SHP77 (cell line): Measurements from ENCODE around the gene GPR161.
"Not testable (repeated sequence)": the region's sequence is repeated elsewhere in the genome, so short reads cannot be mapped to it uniquely, and the experiment has no call there.

Experiments used
- DNase-seq, 2 experiments: peaks; one replicate each; lab custom pipeline; 2025; lab: John Stamatoyannopoulos, UW

The GPR161 gene, protein sequence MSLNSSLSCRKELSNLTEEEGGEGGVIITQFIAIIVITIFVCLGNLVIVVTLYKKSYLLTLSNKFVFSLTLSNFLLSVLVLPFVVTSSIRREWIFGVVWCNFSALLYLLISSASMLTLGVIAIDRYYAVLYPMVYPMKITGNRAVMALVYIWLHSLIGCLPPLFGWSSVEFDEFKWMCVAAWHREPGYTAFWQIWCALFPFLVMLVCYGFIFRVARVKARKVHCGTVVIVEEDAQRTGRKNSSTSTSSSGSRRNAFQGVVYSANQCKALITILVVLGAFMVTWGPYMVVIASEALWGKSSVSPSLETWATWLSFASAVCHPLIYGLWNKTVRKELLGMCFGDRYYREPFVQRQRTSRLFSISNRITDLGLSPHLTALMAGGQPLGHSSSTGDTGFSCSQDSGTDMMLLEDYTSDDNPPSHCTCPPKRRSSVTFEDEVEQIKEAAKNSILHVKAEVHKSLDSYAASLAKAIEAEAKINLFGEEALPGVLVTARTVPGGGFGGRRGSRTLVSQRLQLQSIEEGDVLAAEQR

GRCh38 chr1:168136709-168137514 is at the start of gene GPR161:
GPR161 (minus strand) TSS chr1:168136930; CDS start chr1:168104850, 32,080 bp downstream.
- peak; percentile 16 to 25 for DNase-seq

DNA sequence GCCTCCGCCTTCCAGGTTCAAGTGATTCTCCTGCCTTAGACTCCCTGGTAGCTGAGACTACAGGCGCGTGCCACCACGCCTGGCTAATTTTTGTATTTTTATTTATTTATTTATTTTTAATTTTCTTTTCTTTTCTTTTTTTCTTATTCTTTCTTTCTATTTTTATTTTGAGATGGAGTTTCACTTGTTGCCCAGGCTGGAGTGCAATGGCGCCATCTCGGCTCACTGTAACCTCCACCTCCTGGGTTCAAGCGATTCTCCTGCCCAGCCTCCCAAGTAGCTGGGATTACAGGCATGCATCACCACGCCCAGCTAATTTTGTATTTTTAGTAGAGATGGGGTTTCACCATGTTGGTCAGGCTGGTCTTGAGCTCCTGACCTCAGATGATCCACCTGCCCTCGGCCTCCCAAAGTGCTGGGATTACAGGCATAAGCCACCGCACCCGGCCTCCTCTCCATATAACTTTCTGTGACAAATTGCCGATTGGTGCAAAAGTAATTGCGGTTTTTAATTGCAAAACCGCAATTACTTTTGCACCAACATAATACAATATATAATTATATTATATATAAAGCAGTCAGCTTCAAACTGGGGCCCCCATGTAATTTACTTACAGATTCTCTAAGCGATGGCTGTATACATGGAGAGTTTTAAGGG is 44.5 kb upstream of the GPR161 start:
- not testable (repeated sequence) for DNase-seq

GRCh38 chr1:168180148-168180524 is 43.4 kb upstream of the GPR161 start:
- DNase-seq: no peak

- DNase-seq: no peak
These were observed 42.9 kb upstream of the GPR161 start for GRCh38 chr1:168179438-168180147.

DNA sequence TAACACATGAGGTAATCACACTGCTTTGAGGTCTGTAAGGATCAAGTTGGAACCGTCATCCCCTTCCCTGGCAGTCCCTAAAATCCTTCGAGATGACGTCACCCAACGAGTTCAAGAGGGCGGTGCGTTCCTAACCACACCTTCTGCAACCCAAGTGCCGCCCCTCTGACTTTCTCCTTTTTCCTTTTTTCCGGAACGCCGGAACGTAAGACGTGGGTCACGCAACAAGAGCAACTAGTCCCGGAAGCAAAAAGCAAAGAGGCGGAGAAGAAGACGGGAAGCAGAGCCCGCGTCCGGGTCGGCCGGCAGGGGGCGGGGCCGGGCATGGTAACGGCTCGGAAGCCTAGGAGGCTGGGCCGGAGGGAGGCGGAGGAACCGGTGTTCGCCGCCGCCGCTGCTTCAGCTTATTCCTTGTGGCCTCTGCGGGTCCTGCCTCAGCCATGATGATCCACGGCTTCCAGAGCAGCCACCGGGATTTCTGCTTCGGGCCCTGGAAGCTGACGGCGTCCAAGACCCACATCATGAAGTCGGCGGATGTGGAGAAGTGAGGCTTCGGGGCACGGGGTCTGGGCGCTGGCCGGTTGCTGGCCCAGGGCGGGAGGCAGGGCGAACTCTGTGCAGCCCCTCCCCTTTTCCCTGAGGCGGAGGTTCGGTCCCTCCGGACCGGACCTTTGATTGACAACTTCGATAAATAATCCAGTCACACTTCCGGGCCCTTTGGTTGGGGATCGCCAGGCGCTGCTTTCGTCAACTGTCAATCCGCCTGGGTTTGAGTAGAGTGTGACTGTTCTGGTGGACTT is 42.1 kb upstream of the GPR161 start, which contains the start of gene TIPRL:
TIPRL (plus strand) TSS at position 325 of the 800 bp plus-strand sequence; CDS start at position 441, 116 bp downstream.
- DNase-seq: peak; percentile 98

- DNase-seq: no peak
These were observed 41.5 kb upstream of the GPR161 start for GRCh38 chr1:168178227-168178637.

- DNase-seq: no peak
These were observed 35.7 kb upstream of the GPR161 start for GRCh38 chr1:168172250-168172915.

GRCh38 chr1:168170564-168171508 is 34.1 kb upstream of the GPR161 start:
- no peak for DNase-seq

- DNase-seq: no peak
These were observed 31.1 kb upstream of the GPR161 start for GRCh38 chr1:168167806-168168205.

DNA sequence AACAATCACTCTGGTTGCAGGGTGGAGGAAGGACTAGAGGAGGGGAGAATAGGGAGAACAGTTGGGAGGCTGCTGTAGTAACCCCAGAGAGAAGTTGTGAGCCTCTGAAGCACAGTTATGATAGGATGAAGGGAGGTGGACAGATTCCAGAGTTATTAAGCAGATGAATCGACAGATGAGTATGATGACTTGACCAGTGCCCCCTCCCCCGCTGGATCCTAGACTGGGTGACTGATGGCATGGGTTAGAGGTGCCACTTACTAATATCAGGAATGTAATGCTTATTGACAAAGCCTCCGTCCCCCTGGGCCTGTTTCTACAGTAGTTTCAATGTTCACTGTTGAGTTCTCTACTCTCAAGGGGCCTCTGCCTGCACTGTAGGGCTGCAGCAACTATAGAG is 28.0 kb upstream of the GPR161 start:
- no peak for DNase-seq

GRCh38 chr1:168163670-168164069 is 26.9 kb upstream of the GPR161 start:
- no peak for DNase-seq

- DNase-seq: peak in 1 of 2 experiments; percentile 16
These were observed 24.7 kb upstream of the GPR161 start for GRCh38 chr1:168161459-168161858.

DNA sequence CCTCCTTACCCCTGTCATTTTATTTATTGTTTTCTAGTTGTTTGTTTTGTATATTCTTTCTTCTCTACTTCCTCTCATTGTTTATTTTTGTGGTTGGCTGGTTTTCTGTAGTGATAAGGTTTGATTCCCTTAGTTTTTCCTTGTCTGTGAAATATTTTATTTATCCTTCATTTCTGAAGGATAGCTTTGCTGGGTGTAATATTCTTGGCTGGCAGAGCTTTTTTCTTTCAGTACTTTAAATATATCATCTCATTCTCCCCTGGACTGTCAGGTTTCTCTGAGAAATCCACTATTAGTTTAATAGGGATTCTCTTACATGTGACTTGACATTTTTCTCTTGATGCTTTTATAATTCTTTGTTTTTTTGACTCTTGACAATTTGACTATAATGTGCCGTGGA is 23.2 kb upstream of the GPR161 start:
- DNase-seq: no peak

- no peak for DNase-seq
These were observed 22.5 kb upstream of the GPR161 start for GRCh38 chr1:168159251-168159650.

DNA sequence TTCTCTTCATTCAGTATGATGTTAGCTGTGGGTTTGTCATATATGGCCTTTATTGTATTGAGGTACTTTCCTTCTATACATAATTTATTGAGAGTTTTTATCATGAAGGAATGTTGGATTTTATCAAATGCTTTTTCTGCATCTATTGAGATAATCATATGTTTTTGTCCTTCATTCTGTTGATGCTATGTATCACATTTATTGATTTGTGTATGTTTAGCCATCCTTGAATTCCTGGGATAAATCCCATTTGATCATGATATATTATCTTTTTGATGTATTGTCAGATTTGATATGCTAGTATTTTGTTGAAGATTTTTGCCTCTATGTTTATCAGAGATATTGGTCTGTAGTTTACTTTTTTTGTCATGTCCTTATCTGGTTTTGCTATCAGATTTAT is 20.9 kb upstream of the GPR161 start:
- DNase-seq: no peak

- no peak for DNase-seq
These were observed 19.2 kb upstream of the GPR161 start for GRCh38 chr1:168155910-168156309.

DNA sequence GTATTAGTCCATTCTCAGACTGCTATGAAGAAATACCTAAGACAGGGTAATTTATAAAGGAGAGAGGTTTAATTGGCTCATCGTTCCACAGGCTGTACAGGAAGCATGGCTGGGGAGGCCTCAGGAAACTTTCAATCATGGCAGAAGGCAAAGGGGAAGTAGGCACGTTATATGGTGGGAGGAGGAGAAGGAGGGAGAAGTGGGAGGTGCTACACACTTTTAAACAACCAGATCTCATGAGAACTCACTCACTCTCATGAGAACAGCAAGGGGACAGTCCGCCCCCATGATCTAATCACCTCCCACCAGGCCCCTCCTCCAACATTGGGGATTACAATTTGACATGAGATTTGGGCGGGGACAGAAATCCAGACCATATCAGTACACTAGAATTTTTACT is 18.0 kb upstream of the GPR161 start:
- not testable (repeated sequence) for DNase-seq

DNA sequence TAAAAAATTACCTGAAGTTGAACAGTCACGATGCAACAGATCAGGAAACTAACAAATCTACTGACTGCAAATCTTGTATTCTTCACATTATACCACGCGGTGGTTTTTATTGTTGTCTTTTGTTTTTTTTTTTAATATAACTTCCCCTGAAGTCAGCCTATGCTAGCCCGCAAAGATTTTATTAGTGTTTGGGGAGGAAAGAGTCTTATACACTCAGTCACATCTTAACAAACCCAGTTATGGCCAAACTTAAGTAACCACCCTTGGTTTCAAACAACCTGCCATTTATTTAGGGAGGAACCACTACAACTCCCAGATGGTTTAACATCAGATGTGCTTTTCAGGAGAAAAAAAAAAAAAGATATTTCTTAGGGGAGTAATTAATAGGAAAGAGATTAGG is 15.2 kb upstream of the GPR161 start:
- DNase-seq: no peak

- no peak for DNase-seq
These were observed 13.6 kb upstream of the GPR161 start for GRCh38 chr1:168150283-168150682.
